Skeletal muscle satellite cell (primary cell): ENCODE data around the gene MCF2L.

Experiments used
- H3K27me3 ChIP-seq: 2 replicates; pipeline ENCODE4 v1.7.0; 2013; ENCODE audit warnings: low read length; ENCODE audit not compliant: control insufficient read depth, insufficient read depth
- H3K36me3 ChIP-seq: 2 replicates; pipeline ENCODE4 v1.7.0; 2013; ENCODE audit warnings: mild to moderate bottlenecking, control low read depth, low read length; ENCODE audit not compliant: insufficient read depth
- H3K4me1 ChIP-seq: 2 replicates; pipeline ENCODE4 v1.7.0; 2013; ENCODE audit warnings: low read length; ENCODE audit not compliant: control insufficient read depth, insufficient read depth
- H3K4me2 ChIP-seq: 2 replicates; pipeline ENCODE4 v1.7.0; 2013; ENCODE audit warnings: mild to moderate bottlenecking, low read length
- H3K4me3 ChIP-seq: 2 replicates; pipeline ENCODE4 v1.7.0; 2013; ENCODE audit warnings: low read length
- H3K9ac ChIP-seq: 2 replicates; pipeline ENCODE4 v1.7.0; 2013; ENCODE audit warnings: mild to moderate bottlenecking, low read depth, low read length, moderate library complexity
- H3K9me3 ChIP-seq: replicated peaks from 2 replicates; pipeline ENCODE4 v1.7.0; 2013; ENCODE audit warnings: mild to moderate bottlenecking, control low read depth, low read length

Gene MCF2L

DNA sequence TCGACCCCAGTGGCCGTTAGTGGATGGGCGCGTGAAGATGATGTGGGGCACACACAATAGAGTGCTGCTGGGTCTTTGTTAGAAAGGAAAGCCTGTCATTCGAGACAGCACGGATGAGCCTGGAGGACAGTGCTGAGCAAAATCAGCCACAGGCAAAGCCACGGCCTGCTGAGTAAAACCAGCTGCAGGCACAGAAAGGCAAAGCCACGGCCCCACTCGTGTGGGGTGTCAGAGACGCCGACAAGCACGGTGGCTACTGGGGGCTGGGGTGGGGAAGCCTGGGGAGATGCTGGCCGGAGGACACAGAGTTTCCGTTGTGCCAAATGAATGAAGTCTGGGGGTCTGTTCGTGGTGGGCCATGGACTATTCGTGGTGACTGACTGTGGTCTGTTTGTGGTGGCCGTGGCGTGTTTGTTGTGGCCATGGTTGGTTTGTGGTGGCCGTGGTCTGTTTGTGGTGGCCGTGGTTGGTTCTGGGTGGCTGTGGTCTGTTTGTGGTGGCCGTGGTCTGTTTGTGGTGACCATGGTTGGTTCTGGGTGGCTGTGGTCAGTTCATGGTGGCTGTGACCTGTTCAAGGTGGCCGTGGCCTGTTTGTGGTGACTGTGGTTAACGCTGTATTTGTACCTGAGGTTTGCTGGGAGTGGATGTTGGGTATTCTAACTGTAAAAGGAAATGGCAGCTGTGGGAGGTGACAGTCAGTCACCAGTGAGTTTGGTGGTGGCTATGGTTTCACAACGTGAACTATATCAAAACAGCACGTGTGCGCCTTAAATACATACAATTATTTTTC, 36.3 kb downstream of the MCF2L start:
- no peak overlapping the region for H3K9ac ChIP-seq
- H3K4me2 ChIP-seq, result no peak overlapping the region
- no peaks in the 10 kb centered on the region for H3K9me3 ChIP-seq
- peaks cover 42% of the 10 kb centered on the region for H3K27me3 ChIP-seq
- H3K4me3 ChIP-seq, result no peak overlapping the region
- H3K36me3 ChIP-seq, result no peaks in the 10 kb centered on the region
- H3K4me1 ChIP-seq, result peaks cover 10% of the 10 kb centered on the region

DNA sequence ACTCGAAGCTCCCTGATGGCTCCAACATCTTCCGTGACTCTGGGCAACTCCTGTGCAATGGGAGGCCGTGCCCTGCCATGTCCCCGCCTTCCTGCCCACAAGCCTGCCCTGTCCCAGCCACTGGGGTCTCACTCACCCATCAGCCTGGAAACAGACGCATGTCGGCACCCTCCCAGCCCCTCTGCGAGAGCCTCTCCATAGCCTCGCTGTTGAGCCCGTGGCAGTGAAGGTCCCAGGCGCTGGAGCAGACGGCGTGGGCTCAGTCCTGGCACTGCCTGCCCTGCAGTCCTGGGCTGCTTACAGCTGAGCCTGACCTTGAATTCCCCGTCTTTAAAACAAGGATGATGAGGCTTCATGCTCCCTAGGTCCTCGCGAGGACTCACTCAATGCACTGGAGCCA, 37.0 kb downstream of the MCF2L start:
- Histone ChIP-seq H3K4me2 (no peak overlapping the region), H3K9me3 (no peaks in the 10 kb centered on the region), H3K4me3 (no peak overlapping the region), H3K4me1 (peaks cover 6% of the 10 kb centered on the region), H3K27me3 (peaks cover 34% of the 10 kb centered on the region), H3K36me3 (no peaks in the 10 kb centered on the region), H3K9ac (no peak overlapping the region)

DNA sequence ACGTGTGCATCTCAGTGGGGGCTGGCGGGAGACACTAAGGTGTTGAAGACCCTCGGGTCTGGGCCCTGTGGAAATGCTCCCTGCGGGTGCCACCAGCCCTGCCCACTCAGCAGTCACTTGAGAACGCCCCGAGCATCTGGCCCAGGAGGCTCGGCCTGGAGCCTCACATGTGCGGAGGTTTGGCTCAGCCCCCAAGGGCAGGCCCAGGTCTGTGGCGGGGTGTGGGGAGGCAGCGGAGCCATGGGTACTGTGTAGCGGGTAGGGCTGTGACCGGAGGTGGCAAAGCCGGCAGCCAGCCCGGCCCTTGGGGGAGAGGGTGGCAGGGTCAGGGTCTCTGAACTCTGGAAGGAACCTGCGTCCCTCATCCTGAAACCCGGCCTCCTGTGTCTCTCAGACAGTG, 37.6 kb downstream of the MCF2L start:
- no peaks in the 10 kb centered on the region for H3K9me3 ChIP-seq
- H3K36me3 ChIP-seq, result no peaks in the 10 kb centered on the region
- H3K4me3 ChIP-seq, result no peak overlapping the region
- no peak overlapping the region for H3K4me2 ChIP-seq
- peaks cover 28% of the 10 kb centered on the region for H3K27me3 ChIP-seq
- no peaks in the 10 kb centered on the region for H3K4me1 ChIP-seq
- H3K9ac ChIP-seq, result no peak overlapping the region

DNA sequence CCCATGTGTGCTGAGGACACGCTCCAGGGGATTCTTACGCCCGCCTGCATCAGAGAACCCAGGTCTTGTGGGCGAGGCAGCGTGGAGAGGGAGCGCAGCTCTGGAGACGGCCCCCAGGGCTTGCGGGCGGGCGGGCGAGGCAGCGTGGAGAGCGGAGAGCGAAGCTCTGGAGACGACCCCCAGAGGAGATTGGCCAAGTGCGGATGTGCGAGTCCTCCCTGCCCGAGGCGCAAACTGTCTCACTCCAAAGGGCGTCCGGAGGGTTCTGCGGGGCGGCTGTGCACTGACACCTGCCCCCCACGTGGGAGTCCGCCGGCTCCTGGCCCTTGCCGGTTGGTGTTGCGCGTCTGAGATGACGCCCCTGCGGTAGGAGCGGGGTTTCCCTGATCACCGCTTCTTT, 39.8 kb downstream of the MCF2L start:
- H3K9ac ChIP-seq, result no peak overlapping the region
- H3K4me1 ChIP-seq, result no peaks in the 10 kb centered on the region
- no peak overlapping the region for H3K4me3 ChIP-seq
- no peaks in the 10 kb centered on the region for H3K36me3 ChIP-seq
- peaks cover 19% of the 10 kb centered on the region for H3K27me3 ChIP-seq
- no peak overlapping the region for H3K4me2 ChIP-seq
- H3K9me3 ChIP-seq, result no peaks in the 10 kb centered on the region

DNA sequence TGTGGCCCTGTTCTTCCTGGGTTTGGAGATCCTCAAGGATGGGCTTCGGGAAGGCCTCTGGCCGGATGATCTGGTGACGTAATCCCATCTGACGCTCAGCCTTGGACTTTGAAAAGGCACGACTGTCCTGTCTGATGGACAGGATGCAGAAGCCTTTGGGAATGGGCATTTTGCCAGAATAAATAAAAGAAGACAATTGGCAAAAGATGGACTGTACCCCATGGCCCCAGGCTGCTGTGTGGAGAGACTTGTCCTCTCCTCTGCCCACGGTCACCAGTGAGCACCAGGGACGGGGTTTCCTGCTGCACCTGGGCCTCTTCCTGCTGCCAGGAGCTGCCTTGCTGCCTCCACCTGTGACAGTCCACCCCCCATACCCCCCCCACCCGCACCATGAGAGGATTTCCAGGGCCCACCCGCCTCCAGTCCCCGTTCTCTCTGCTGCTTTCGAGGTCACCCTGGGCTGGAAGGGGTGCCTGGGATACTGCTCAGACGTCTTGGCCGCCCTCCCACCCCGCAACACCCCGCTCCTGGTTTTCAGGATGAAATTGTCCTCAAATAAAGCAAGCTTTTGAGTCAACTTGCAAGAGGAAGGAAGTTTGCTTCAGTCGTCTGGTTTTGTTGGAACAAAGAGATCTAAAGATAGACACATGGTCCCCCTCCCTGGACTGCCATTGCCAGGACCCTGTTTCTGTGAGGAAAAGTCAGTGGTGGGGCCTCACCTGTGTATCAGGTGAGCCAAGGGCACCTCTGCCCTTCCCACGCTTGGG, 40.9 kb downstream of the MCF2L start:
- Histone ChIP-seq H3K9ac (no peak overlapping the region), H3K4me2 (no peak overlapping the region), H3K4me1 (no peaks in the 10 kb centered on the region), H3K9me3 (no peaks in the 10 kb centered on the region), H3K4me3 (no peak overlapping the region), H3K36me3 (no peaks in the 10 kb centered on the region), H3K27me3 (peaks cover 14% of the 10 kb centered on the region)

DNA sequence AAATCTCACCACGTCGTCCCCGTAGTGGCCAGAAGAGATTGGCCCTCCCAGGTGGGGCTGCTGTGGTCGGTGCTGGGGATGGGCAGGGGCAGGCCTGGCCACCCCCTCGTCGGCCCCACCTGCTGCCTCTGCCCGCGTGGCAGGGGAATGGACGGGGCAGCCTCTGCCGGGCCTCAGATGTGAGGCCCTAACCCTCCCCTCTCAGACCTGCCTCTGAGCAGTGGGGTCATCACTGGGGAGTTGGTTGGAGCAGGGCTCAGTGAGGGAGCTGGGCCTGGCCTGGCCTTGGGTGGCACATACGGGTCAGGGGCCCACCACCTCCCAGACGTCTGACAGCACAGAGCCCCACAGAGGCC, 41.5 kb downstream of the MCF2L start:
- no peak overlapping the region for H3K4me3 ChIP-seq
- H3K4me2 ChIP-seq, result no peak overlapping the region
- H3K36me3 ChIP-seq, result no peaks in the 10 kb centered on the region
- H3K4me1 ChIP-seq, result no peaks in the 10 kb centered on the region
- no peaks in the 10 kb centered on the region for H3K9me3 ChIP-seq
- H3K27me3 ChIP-seq, result peaks cover 14% of the 10 kb centered on the region
- no peak overlapping the region for H3K9ac ChIP-seq

DNA sequence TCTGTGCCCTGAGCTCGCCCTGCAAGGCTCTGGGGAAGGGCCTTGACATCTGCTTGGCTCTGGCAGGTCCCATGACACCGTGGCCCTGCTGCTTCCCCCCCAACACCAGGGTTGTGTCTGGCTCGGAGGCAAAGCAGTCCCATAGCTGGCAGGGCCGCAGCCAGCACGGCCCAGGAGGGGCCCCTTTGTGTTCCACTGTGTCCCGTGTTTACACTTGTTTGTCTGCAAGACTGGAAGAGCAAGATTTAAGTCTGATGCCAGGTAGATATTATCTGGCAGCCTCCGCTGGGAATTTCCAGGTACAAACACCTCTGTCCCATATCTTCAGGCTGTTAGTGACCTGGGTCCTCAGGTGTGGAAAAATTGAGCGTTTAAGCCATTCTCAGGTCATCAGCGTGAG, 44.3 kb downstream of the MCF2L start:
- H3K9me3 ChIP-seq, result no peaks in the 10 kb centered on the region
- no peaks in the 10 kb centered on the region for H3K4me1 ChIP-seq
- no peak overlapping the region for H3K4me2 ChIP-seq
- H3K36me3 ChIP-seq, result no peaks in the 10 kb centered on the region
- no peak overlapping the region for H3K9ac ChIP-seq
- H3K27me3 ChIP-seq, result peaks cover 9% of the 10 kb centered on the region
- no peak overlapping the region for H3K4me3 ChIP-seq

DNA sequence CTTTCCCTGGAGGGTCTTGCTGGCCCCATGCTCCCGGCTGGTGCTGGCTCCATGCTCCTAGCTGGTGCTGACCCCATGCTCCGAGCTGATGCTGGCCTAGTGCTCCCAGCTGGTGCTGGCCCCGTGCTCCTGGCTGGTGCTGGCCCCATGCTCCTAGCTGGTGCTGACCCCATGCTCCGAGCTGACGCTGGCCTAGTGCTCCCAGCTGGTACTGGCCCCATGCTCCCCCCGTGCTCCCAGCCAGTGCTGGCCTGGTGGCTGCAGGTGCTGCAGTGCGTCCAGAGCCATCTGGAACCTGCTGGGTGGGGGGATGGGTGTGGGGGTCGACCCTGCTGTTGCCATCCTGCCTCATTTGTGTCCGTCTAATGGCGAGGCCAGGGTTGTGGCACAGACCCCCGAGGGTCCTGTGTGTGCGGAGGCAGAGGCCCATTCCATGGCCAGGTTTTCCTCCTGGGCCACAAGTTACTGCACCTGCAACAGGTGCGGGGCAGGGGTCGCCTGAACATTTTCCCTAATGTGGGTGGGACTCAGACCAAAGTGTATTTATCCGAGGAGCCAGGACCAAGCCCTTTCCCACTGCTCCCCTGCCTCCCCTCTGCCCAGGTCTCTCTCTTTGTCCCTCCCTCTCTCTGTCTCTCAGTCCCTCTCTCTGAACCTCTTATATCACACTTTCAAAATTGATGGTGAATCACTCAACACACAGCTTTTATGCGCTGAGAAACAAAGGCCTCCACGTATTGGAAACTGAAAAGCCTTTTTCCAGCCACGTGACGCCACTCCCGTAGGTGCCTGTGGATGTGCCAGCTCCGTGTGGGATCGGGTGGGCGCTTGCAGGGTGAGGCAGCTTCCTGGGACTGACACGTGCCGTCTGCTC, 45.1 kb downstream of the MCF2L start:
- no peaks in the 10 kb centered on the region for H3K36me3 ChIP-seq
- H3K27me3 ChIP-seq, result peaks cover 8% of the 10 kb centered on the region
- no peak overlapping the region for H3K9ac ChIP-seq
- no peaks in the 10 kb centered on the region for H3K9me3 ChIP-seq
- no peaks in the 10 kb centered on the region for H3K4me1 ChIP-seq
- H3K4me2 ChIP-seq, result no peak overlapping the region
- H3K4me3 ChIP-seq, result no peak overlapping the region

DNA sequence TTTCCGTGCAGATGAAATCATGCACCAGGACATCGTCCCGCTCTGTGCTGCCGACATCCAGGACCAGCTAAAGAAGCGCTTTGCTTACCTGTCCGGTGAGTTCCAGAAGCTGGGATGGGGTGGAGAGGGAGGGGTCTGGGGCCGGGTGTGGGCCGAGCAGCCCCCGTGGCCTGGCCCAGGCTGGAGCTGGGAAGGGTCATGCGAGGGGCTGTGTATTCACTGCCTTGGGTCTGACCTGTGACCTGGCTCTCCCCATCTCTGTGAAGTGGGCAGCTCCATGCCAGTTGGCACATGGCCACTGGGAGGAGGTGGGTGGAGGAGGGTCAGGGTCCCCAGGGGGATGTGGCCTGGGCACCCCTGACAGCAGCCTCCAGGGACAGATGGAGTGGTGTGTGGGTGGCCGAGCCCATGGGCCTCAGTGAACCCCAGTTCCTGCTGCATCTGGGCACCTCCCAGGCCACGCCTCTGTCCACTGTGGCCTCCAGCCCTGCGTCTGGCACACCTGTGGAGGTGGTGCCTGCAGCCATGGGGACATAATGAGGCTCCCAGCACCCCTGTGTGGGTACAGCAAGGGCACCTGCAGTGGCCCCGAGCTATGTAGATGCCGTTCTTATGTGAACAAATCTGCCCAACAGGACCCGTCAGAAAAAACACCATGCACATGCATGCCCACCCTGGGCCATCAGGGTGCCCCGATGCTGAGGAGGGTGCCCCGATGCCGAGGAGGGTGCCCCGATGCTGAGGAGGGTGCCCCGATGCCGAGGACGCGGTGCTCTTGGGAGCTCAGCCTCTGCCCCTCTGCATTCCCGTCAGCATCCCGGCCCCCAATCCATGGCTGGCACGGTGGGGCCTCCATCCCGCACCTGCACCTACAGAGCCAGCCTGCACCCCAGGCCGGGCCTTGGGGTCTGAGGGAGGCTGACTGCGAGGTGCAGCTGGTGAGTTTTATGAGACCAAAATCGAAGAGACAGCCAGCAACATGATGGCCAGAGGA, 46.0 kb downstream of the MCF2L start:
- Histone ChIP-seq H3K4me1 (no peaks in the 10 kb centered on the region), H3K9ac (no peak overlapping the region), H3K27me3 (peaks cover 10% of the 10 kb centered on the region), H3K36me3 (no peaks in the 10 kb centered on the region), H3K4me3 (no peak overlapping the region), H3K9me3 (no peaks in the 10 kb centered on the region), H3K4me2 (no peak overlapping the region)

DNA sequence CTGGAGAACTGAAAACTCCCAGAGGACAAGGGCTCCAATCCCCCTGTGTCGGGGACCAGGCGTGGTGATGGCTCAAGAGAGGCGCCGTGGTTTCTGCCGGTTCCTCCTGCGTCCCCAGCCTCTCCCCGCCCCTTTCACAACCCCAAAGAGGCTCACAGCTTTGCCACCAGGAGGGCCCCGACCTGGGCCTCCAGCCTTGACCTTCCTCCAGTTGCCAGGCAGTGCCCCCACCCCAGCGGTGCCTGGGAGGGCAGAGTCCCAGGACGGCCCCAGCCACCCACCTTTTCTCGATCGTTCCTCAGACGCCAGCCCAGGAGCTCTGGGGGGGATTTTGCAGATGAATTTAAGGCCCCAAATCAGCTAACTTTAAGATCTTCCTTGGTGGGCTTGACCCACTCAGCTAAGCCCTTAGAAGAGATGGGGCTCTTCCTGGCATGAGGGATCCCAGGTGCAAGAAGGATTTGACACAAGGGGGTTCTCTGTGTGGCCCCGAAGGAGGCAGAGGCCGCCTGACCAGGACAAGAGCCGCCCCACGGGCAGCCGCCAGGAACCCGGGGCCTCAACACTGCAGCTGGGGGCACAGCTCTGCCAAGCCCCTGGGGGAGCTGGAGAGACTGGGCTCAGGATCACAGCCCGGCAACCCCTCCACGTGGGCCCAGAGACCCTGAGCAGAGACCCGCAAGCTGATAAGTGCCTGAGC, 47.0 kb downstream of the MCF2L start:
- H3K27me3 ChIP-seq, result peaks cover 10% of the 10 kb centered on the region
- no peak overlapping the region for H3K9ac ChIP-seq
- no peaks in the 10 kb centered on the region for H3K36me3 ChIP-seq
- H3K4me1 ChIP-seq, result no peaks in the 10 kb centered on the region
- no peak overlapping the region for H3K4me2 ChIP-seq
- no peaks in the 10 kb centered on the region for H3K9me3 ChIP-seq
- H3K4me3 ChIP-seq, result no peak overlapping the region
